ENCODE results near the gene TLX1.

DNA sequence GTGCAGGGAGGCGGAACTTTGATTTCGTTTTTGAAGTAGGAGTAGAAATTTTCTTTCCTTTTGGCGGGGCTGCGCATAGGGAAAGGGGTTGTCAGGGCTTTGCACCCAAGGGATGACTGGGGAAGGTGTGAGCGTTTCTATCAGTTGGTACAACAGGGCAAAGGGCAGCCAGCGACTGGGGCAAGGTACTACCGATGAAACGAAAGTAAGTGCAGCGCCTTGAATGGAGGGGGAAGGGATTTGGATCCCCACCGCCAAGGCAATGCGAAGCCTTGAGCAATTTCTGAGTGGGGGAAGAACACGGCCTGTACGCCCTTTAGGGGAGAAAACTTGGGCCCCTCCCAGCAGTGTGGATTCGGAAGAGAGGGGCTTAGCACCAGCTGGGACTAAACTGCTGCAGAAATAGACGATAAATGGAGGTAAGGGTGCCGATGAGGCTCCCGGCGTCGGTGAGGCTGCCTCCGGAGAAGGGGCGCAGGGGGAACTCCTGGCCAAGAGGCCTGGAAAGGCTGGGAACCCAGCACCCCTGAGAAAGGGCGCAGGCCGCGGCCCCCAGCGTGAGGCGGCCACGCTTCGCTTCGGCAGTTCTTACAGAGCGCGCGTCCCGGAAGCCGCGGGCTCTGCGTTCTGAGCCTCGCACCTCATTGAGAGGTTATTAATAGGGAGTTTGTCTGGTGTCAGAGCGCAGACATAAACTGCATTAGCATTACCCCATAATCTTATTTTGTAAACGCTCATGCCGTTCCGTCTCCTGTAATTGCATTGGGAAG, 10.0 kb upstream of the TLX1 start:
- TF ChIP-seq, protein P1, sequence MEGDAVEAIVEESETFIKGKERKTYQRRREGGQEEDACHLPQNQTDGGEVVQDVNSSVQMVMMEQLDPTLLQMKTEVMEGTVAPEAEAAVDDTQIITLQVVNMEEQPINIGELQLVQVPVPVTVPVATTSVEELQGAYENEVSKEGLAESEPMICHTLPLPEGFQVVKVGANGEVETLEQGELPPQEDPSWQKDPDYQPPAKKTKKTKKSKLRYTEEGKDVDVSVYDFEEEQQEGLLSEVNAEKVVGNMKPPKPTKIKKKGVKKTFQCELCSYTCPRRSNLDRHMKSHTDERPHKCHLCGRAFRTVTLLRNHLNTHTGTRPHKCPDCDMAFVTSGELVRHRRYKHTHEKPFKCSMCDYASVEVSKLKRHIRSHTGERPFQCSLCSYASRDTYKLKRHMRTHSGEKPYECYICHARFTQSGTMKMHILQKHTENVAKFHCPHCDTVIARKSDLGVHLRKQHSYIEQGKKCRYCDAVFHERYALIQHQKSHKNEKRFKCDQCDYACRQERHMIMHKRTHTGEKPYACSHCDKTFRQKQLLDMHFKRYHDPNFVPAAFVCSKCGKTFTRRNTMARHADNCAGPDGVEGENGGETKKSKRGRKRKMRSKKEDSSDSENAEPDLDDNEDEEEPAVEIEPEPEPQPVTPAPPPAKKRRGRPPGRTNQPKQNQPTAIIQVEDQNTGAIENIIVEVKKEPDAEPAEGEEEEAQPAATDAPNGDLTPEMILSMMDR (IDR thresholded peaks at IDR 0.05), result no peak
- no peak for TF ChIP-seq POLR2A (IDR thresholded peaks at IDR 0.05)
